WERI-Rb-1 (cell line): Measurements from ENCODE around the gene ASB3.

Source experiments
- DNase-seq: peaks from one replicate; pipeline ENCODE4 v3.0.0-alpha.2; 2020
- H3K27ac ChIP-seq: fragments of 250-450 bp; sonication (Bioruptor Pico); 2 replicates; pipeline ENCODE4 v1.5.1; 2020; ENCODE audit warnings: mild to moderate bottlenecking, moderate library complexity
- H3K27me3 ChIP-seq: fragments of 250-450 bp; sonication (Bioruptor Pico); 2 replicates; pipeline ENCODE4 v1.5.1; 2021; ENCODE audit warnings: mild to moderate bottlenecking, low read depth, moderate library complexity; ENCODE audit not compliant: insufficient read depth, severe bottlenecking
- H3K36me3 ChIP-seq: fragments of 250-450 bp; sonication (Bioruptor Pico); 2 replicates; pipeline ENCODE4 v1.5.1; 2020; ENCODE audit warnings: mild to moderate bottlenecking, moderate library complexity
- H3K4me3 ChIP-seq: 2 replicates; pipeline ENCODE4 v1.5.1; 2011; ENCODE audit warnings: low read depth, mild to moderate bottlenecking, control low read depth, low read length
- H3K9me3 ChIP-seq: fragments of 250-450 bp; sonication (Bioruptor Pico); 2 replicates; pipeline ENCODE4 v1.5.1; 2021; ENCODE audit warnings: mild to moderate bottlenecking, moderate library complexity; ENCODE audit not compliant: severe bottlenecking
- CTCF ChIP-seq: IDR thresholded peaks from 2 replicates; pipeline ENCODE4 v1.5.1; 2011; ENCODE audit warnings: low read depth, mild to moderate bottlenecking, control low read depth, inconsistent platforms, low read length

The ASB3 gene

GRCh38 chr2:53636596-53636995, 150.2 kb downstream of the ASB3 start:
- no peaks in the 10 kb centered on the region for H3K9me3 ChIP-seq
- DNase-seq, result no peak
- H3K36me3 ChIP-seq, result no peaks in the 10 kb centered on the region
- TF ChIP-seq CTCF, result no peak
- no peak overlapping the region for H3K27ac ChIP-seq
- H3K4me3 ChIP-seq, result no peak overlapping the region
- H3K27me3 ChIP-seq, result no peaks in the 10 kb centered on the region

- DNase-seq, result no peak
- Histone ChIP-seq H3K36me3 (no peaks in the 10 kb centered on the region), H3K27me3 (no peaks in the 10 kb centered on the region), H3K27ac (no peak overlapping the region), H3K4me3 (no peak overlapping the region), H3K9me3 (no peaks in the 10 kb centered on the region)
- TF ChIP-seq CTCF, result no peak
These were observed 150.6 kb downstream of the ASB3 start for GRCh38 chr2:53636109-53636508.

- Histone ChIP-seq H3K4me3 (no peak overlapping the region), H3K27ac (no peak overlapping the region), H3K36me3 (no peaks in the 10 kb centered on the region), H3K9me3 (no peaks in the 10 kb centered on the region), H3K27me3 (no peaks in the 10 kb centered on the region)
- no peak for DNase-seq
- no peak for TF ChIP-seq CTCF
These were observed 151.1 kb downstream of the ASB3 start for GRCh38 chr2:53635694-53636093.

- H3K27me3 ChIP-seq, result no peaks in the 10 kb centered on the region
- H3K36me3 ChIP-seq, result no peaks in the 10 kb centered on the region
- TF ChIP-seq CTCF, result no peak
- no peak for DNase-seq
- H3K9me3 ChIP-seq, result no peaks in the 10 kb centered on the region
- no peak overlapping the region for H3K27ac ChIP-seq
- no peak overlapping the region for H3K4me3 ChIP-seq
These were observed 153.3 kb downstream of the ASB3 start for GRCh38 chr2:53633441-53633840.

GRCh38 chr2:53632714-53633113, 154.0 kb downstream of the ASB3 start:
- no peaks in the 10 kb centered on the region for H3K27me3 ChIP-seq
- no peak for TF ChIP-seq CTCF
- no peak overlapping the region for H3K4me3 ChIP-seq
- no peaks in the 10 kb centered on the region for H3K9me3 ChIP-seq
- DNase-seq, result no peak
- no peak overlapping the region for H3K27ac ChIP-seq
- H3K36me3 ChIP-seq, result no peaks in the 10 kb centered on the region

- Histone ChIP-seq H3K27ac (no peak overlapping the region), H3K9me3 (no peaks in the 10 kb centered on the region), H3K36me3 (no peaks in the 10 kb centered on the region), H3K27me3 (no peaks in the 10 kb centered on the region), H3K4me3 (no peak overlapping the region)
- no peak for TF ChIP-seq CTCF
- no peak for DNase-seq
These were observed 154.7 kb downstream of the ASB3 start for GRCh38 chr2:53632126-53632460.
